Mesenchymal stem cell (in vitro differentiated cells and primary cell): ENCODE data around the gene DAB1.

Experiments
- DNase-seq: peaks from one replicate; pipeline ENCODE4 v3.0.0-alpha.2; 2013
- H2AFZ ChIP-seq: one replicate; pipeline ENCODE4 v1.6.1; 2013; ENCODE audit warnings: low read depth, mild to moderate bottlenecking, control low read depth, inconsistent platforms, low read length, moderate library complexity
- H2AK5ac ChIP-seq: 2 replicates; pipeline ENCODE4 v1.6.1; 2013; ENCODE audit warnings: low read length, moderate library complexity, mild to moderate bottlenecking, inconsistent platforms; ENCODE audit not compliant: severe bottlenecking
- H2BK120ac ChIP-seq: one replicate; pipeline ENCODE4 v1.6.1; 2013; ENCODE audit warnings: low read depth, mild to moderate bottlenecking, inconsistent platforms, low read length, moderate library complexity
- H2BK12ac ChIP-seq, 2 experiments: one replicate each; pipeline ENCODE4 v1.6.1; 2013; ENCODE audit warnings: inconsistent platforms in 2 of 2, low read length in 2 of 2, mild to moderate bottlenecking in 2 of 2, moderate library complexity in 2 of 2, control low read depth in 1 of 2
- H2BK15ac ChIP-seq: one replicate; pipeline ENCODE4 v1.6.1; 2013; ENCODE audit warnings: mild to moderate bottlenecking, low read depth, inconsistent platforms; ENCODE audit not compliant: poor library complexity, severe bottlenecking
- H2BK5ac ChIP-seq: 2 replicates; pipeline ENCODE4 v1.6.1; 2013; ENCODE audit warnings: low read depth, mild to moderate bottlenecking, low read length, control low read depth, inconsistent platforms; ENCODE audit not compliant: poor library complexity, severe bottlenecking
- H3K14ac ChIP-seq, 2 experiments: one replicate each; pipeline ENCODE4 v1.6.1; 2013; ENCODE audit warnings: inconsistent platforms in 2 of 2, low read length in 2 of 2, control low read depth in 1 of 2, mild to moderate bottlenecking in 1 of 2, moderate library complexity in 1 of 2
- H3K18ac ChIP-seq, 2 experiments: one replicate each; pipeline ENCODE4 v1.6.1; 2013; ENCODE audit warnings: inconsistent platforms in 2 of 2, low read length in 2 of 2, control low read depth in 1 of 2, low read depth in 1 of 2, mild to moderate bottlenecking in 1 of 2
- H3K23ac ChIP-seq, 2 experiments: one replicate each; pipeline ENCODE4 v1.6.1; 2013; ENCODE audit warnings: inconsistent platforms in 2 of 2, low read length in 2 of 2, mild to moderate bottlenecking in 2 of 2, moderate library complexity in 2 of 2, control low read depth in 1 of 2
- H3K27ac ChIP-seq: 2 replicates; pipeline ENCODE4 v1.5.1; 2013; ENCODE audit warnings: mild to moderate bottlenecking, moderate library complexity, low read length, control low read depth, inconsistent platforms; ENCODE audit not compliant: poor library complexity, severe bottlenecking
- H3K27me3 ChIP-seq, 2 experiments: 2 replicates each; pipeline versions ENCODE4 v1.6.1 to v1.7.0; 2013; ENCODE audit warnings: low read length in 2 of 2, mild to moderate bottlenecking in 2 of 2, moderate library complexity in 2 of 2, control low read depth in 1 of 2, inconsistent platforms in 1 of 2; ENCODE audit not compliant: control insufficient read depth in 1 of 2, insufficient read depth in 1 of 2
- H3K36me3 ChIP-seq, 2 experiments: 2 replicates each; pipeline versions ENCODE4 v1.6.1 to v1.7.0; 2013; ENCODE audit warnings: low read length in 2 of 2, control low read depth in 1 of 2, inconsistent platforms in 1 of 2, low read depth in 1 of 2, mild to moderate bottlenecking in 1 of 2; ENCODE audit not compliant: insufficient read depth in 2 of 2, control insufficient read depth in 1 of 2
- H3K4ac ChIP-seq, 2 experiments: one replicate each; pipeline ENCODE4 v1.6.1; 2013; ENCODE audit warnings: inconsistent platforms in 2 of 2, low read length in 2 of 2, mild to moderate bottlenecking in 2 of 2, moderate library complexity in 2 of 2, control low read depth in 1 of 2, low read depth in 1 of 2
- H3K4me1 ChIP-seq: 2 replicates; pipeline ENCODE4 v1.6.1; 2013; ENCODE audit warnings: low read depth, low read length, control low read depth; ENCODE audit not compliant: control insufficient read depth, insufficient read depth
- H3K4me2 ChIP-seq: 2 replicates; pipeline ENCODE4 v1.6.1; 2013; ENCODE audit warnings: low read length, mild to moderate bottlenecking, inconsistent platforms; ENCODE audit not compliant: poor library complexity, severe bottlenecking
- H3K4me3 ChIP-seq, 2 experiments: 2 replicates each; pipeline versions ENCODE4 v1.5.1 to v1.7.0; 2013; ENCODE audit warnings: low read length in 2 of 2, mild to moderate bottlenecking in 2 of 2, control low read depth in 1 of 2, low read depth in 1 of 2; ENCODE audit not compliant: insufficient read depth in 1 of 2
- H3K79me1 ChIP-seq: replicated peaks from 2 replicates; pipeline ENCODE4 v1.6.1; 2013; ENCODE audit warnings: mild to moderate bottlenecking, control low read depth, low read length, inconsistent platforms; ENCODE audit not compliant: poor library complexity, severe bottlenecking
- H3K9ac ChIP-seq: 2 replicates; pipeline ENCODE4 v1.7.0; 2013; ENCODE audit warnings: mild to moderate bottlenecking, low read length, moderate library complexity
- H3K9me3 ChIP-seq: 2 replicates; pipeline ENCODE4 v1.7.0; 2013; ENCODE audit warnings: mild to moderate bottlenecking, low read length; ENCODE audit not compliant: control insufficient read depth
- H4K8ac ChIP-seq: one replicate; pipeline ENCODE4 v1.6.1; 2013; ENCODE audit warnings: inconsistent platforms, mild to moderate bottlenecking, low read length, moderate library complexity
- H4K91ac ChIP-seq: one replicate; pipeline ENCODE4 v1.6.1; 2013; ENCODE audit warnings: mild to moderate bottlenecking, low read length, inconsistent platforms
- WGBS: methylation state at CpG from one replicate; pipeline ENCODE4 v1.1.7; 2013; ENCODE audit warnings: mixed read lengths; 5-methylcytosine and 5-hydroxymethylcytosine counted together

The DAB1 gene

DNA sequence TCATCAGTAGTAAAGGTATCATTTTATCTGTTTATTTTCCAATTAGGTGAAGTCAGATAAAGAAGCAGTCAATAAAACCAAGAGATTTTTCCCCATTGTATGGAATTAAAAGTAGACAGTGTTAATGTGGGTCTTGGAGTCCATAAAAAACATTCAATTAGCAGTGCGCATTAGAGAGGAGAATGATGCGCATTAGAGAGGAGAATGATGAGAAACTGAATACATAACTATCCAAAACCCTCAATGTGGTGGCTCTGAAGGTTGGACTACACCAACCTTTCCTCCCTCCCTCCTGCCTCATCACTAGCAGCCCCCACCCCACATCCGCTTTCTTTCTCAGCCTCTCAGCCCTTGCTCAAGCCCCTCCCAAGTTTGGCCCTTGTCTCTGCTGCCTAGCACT is 99.5 kb downstream of the DAB1 start:
- 87% methylated on average over 3 of the region's 3 CpGs for WGBS
- H3K36me3 ChIP-seq, result no peaks in the 10 kb centered on the region
- no peaks in the 10 kb centered on the region for H3K79me1 ChIP-seq
- H3K9me3 ChIP-seq, result no peaks in the 10 kb centered on the region
- peaks cover 0 to 7% of the 10 kb centered on the region in 2 experiments for H3K27me3 ChIP-seq
- H3K18ac ChIP-seq, result no peak overlapping the region
- H4K8ac ChIP-seq, result no peak overlapping the region
- H3K4me1 ChIP-seq, result no peaks in the 10 kb centered on the region
- H3K4me2 ChIP-seq, result no peak overlapping the region
- H3K4ac ChIP-seq, result no peak overlapping the region
- no peak overlapping the region for H3K14ac ChIP-seq
- no peak overlapping the region for H2BK5ac ChIP-seq
- no peak overlapping the region for H2AFZ ChIP-seq
- H3K23ac ChIP-seq, result no peak overlapping the region
- H4K91ac ChIP-seq, result no peak overlapping the region
- H3K9ac ChIP-seq, result no peak overlapping the region
- no peak for DNase-seq
- H2BK120ac ChIP-seq, result no peak overlapping the region
- H2BK12ac ChIP-seq, result no peak overlapping the region
- H3K27ac ChIP-seq, result no peak overlapping the region
- H3K4me3 ChIP-seq, result no peak overlapping the region
- no peak overlapping the region for H2BK15ac ChIP-seq
- H2AK5ac ChIP-seq, result no peak overlapping the region

DNA sequence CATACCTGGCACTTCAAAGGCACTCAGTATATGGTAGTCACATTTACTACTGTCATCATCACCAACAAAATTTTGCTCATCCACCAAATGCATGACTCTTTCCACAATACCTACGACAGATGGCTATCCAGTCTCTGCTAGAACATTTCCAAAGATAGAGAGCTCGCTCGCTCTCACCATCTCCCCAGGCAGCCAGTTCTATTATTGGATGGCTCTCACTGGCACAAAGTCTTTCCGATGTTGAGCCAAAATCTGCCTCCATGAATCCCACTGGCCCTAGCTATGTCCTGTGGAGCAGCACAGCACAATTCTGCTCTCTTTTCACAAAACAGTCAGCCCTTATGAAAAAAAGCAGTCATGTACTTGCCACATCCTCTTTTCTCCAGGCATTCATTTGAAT is 102.1 kb downstream of the DAB1 start:
- Histone ChIP-seq H3K9me3 (no peaks in the 10 kb centered on the region), H4K91ac (no peak overlapping the region), H3K27ac (no peak overlapping the region), H3K4me2 (no peak overlapping the region), H2AK5ac (no peak overlapping the region), H3K4me1 (no peaks in the 10 kb centered on the region), H3K27me3 (peaks cover 0 to 7% of the 10 kb centered on the region in 2 experiments), H2BK120ac (no peak overlapping the region), H3K4ac (no peak overlapping the region), H3K9ac (no peak overlapping the region), H3K14ac (no peak overlapping the region), H3K23ac (no peak overlapping the region), H3K79me1 (no peaks in the 10 kb centered on the region), H2BK12ac (no peak overlapping the region), H2BK15ac (no peak overlapping the region), H4K8ac (no peak overlapping the region), H2AFZ (no peak overlapping the region), H2BK5ac (no peak overlapping the region), H3K36me3 (no peaks in the 10 kb centered on the region), H3K18ac (no peak overlapping the region), H3K4me3 (no peak overlapping the region)
- WGBS, result 90% methylated on average over 4 of the region's 4 CpGs
- no peak for DNase-seq

DNA sequence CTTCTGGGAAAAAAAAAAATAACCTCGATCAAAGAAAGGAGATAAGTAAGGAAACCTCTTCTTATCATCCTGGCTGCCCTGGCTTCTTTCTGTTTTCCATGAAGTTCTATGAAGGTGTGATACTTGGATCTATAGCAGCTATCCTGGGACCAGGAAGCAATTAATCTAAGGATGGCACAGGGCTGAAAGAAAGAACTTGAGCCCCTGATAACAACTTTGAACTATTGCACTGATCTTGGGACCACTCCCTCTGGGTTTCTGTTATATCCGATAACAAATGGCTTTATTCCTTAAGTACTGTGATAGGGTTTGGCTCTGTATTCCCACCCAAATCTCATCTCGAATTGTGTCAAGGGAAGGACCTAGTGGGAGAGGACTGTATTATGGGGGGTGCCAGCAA is 104.1 kb downstream of the DAB1 start:
- H2BK12ac ChIP-seq, result no peak overlapping the region
- H3K9ac ChIP-seq, result no peak overlapping the region
- H4K8ac ChIP-seq, result no peak overlapping the region
- no peak overlapping the region for H4K91ac ChIP-seq
- H3K4ac ChIP-seq, result no peak overlapping the region
- no peak overlapping the region for H3K14ac ChIP-seq
- no peak overlapping the region for H2BK5ac ChIP-seq
- H3K27me3 ChIP-seq, result peaks cover 0 to 2% of the 10 kb centered on the region in 2 experiments
- H2AK5ac ChIP-seq, result no peak overlapping the region
- H3K4me2 ChIP-seq, result no peak overlapping the region
- no peak overlapping the region for H2AFZ ChIP-seq
- H2BK15ac ChIP-seq, result no peak overlapping the region
- H3K36me3 ChIP-seq, result no peaks in the 10 kb centered on the region
- H2BK120ac ChIP-seq, result no peak overlapping the region
- WGBS, result 92% methylated on average over 2 of the region's 3 CpGs
- no peak overlapping the region for H3K23ac ChIP-seq
- no peak overlapping the region for H3K4me3 ChIP-seq
- no peak overlapping the region for H3K27ac ChIP-seq
- no peaks in the 10 kb centered on the region for H3K4me1 ChIP-seq
- no peaks in the 10 kb centered on the region for H3K9me3 ChIP-seq
- no peak for DNase-seq
- H3K18ac ChIP-seq, result no peak overlapping the region
- no peaks in the 10 kb centered on the region for H3K79me1 ChIP-seq

DNA sequence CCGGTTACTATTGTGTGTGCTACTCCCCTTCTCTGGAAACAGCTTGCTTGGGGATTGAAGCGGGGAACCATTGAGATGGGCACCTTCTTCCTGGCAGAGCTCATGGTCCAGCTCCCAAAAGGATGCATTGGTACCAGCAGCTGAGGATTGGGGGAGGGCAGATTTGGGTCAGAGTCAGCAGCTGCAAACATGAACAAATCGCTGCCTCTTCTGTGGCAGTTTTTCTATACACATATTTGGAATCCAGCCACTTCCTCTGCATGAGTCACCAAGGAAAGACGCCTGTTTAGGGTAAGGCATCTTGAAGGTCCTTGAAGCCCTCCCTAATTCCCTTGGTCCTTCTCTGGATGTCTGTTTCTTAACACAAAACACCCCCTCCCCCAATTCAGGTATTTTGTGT is 104.7 kb downstream of the DAB1 start:
- H2BK15ac ChIP-seq, result no peak overlapping the region
- H3K9ac ChIP-seq, result no peak overlapping the region
- no peak overlapping the region for H3K18ac ChIP-seq
- no peak overlapping the region for H3K27ac ChIP-seq
- no peaks in the 10 kb centered on the region for H3K36me3 ChIP-seq
- H2AFZ ChIP-seq, result no peak overlapping the region
- H3K4me1 ChIP-seq, result no peaks in the 10 kb centered on the region
- H2BK5ac ChIP-seq, result no peak overlapping the region
- H3K79me1 ChIP-seq, result no peaks in the 10 kb centered on the region
- no peak overlapping the region for H3K4ac ChIP-seq
- DNase-seq, result peak; percentile 32
- H3K14ac ChIP-seq, result no peak overlapping the region
- no peaks in the 10 kb centered on the region for H3K27me3 ChIP-seq
- no peak overlapping the region for H4K91ac ChIP-seq
- no peak overlapping the region for H2AK5ac ChIP-seq
- no peak overlapping the region for H4K8ac ChIP-seq
- H3K9me3 ChIP-seq, result no peaks in the 10 kb centered on the region
- H2BK12ac ChIP-seq, result no peak overlapping the region
- H3K4me3 ChIP-seq, result no peak overlapping the region
- WGBS, result 39% methylated on average over 4 of the region's 4 CpGs
- H3K4me2 ChIP-seq, result no peak overlapping the region
- H3K23ac ChIP-seq, result no peak overlapping the region
- no peak overlapping the region for H2BK120ac ChIP-seq
